ENCODE data around the gene GNAI3. TPM values are rescaled to one million over a fixed set of nuclear protein-coding genes. Genes with fewer than 3 reads are reported as not detected.

Gene GNAI3
- polyA plus RNA-seq, 2 donors, result 3.5 to 6.8 TPM

- Histone ChIP-seq H3K9me3 (ENCODE audit: control insufficient read depth in 2 of 2, insufficient read depth in 1 of 2, low read depth in 1 of 2, low read length in 1 of 2) (no peaks in the 10 kb centered on the region), H3K27ac (ENCODE audit: low read depth in 2 of 2, low read length in 1 of 2) (peak overlapping the region in 1 of 2 donors; percentile 14), H3K27me3 (ENCODE audit: control insufficient read depth in 1 of 2, insufficient read depth in 2 of 2, low read length in 2 of 2) (no peaks in the 10 kb centered on the region), H3K4me3 (ENCODE audit: low read depth in 1 of 2, low read length in 2 of 2) (no peak overlapping the region), H3K36me3 (ENCODE audit: control insufficient read depth in 2 of 2, insufficient read depth in 2 of 2, low read length in 1 of 2) (no peaks in the 10 kb centered on the region), H3K4me1 (ENCODE audit: control insufficient read depth in 2 of 2, insufficient read depth in 2 of 2, low read length in 1 of 2) (peaks cover 0 to 5% of the 10 kb centered on the region in 2 donors)
- WGBS, 2 donors, result 13 to 21% methylated on average over 12 of the region's 12 CpGs
These were observed 15.9 kb upstream of the GNAI3 start for GRCh38 chr1:109532365-109533136.

GRCh38 chr1:109534307-109534858 lies 14.0 kb upstream of the GNAI3 start:
- WGBS, 2 donors, result 75 to 87% methylated on average over 1 of the region's 1 CpG
- H3K27ac ChIP-seq (ENCODE audit: low read depth in 2 of 2, low read length in 1 of 2), result no peak overlapping the region

DNA sequence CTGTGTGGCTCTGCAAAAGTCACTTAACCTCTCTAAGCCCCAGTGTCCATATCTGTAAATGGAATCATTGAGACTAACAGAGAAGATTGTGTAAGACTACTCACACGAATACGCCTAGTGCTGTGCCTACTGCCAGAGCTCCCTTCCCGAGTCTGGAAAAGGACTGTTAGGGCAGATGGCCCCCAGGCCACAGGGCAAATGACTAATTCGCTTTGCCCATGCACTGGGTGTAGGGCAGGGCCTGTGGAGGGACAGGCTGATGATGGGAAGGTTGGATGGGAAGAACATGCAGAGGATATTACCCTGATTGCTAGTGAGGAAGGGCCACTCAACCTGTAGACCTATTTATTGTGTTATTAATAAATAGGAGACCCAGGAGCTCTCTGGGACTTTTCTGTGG lies 12.9 kb upstream of the GNAI3 start:
- H3K27me3 ChIP-seq (ENCODE audit: control insufficient read depth in 1 of 2, insufficient read depth in 2 of 2, low read length in 2 of 2), result no peaks in the 10 kb centered on the region
- H3K9me3 ChIP-seq (ENCODE audit: control insufficient read depth in 2 of 2, insufficient read depth in 1 of 2, low read depth in 1 of 2, low read length in 1 of 2), result no peaks in the 10 kb centered on the region
- H3K36me3 ChIP-seq (ENCODE audit: control insufficient read depth in 2 of 2, insufficient read depth in 2 of 2, low read length in 1 of 2), result no peaks in the 10 kb centered on the region
- H3K4me3 ChIP-seq (ENCODE audit: low read depth in 1 of 2, low read length in 2 of 2), result no peak overlapping the region
- H3K27ac ChIP-seq (ENCODE audit: low read depth in 2 of 2, low read length in 1 of 2), result no peak overlapping the region
- 60 to 65% methylated on average over 4 of the region's 4 CpGs for WGBS, 2 donors
- H3K4me1 ChIP-seq (ENCODE audit: control insufficient read depth in 2 of 2, insufficient read depth in 2 of 2, low read length in 1 of 2), result peaks cover 0 to 5% of the 10 kb centered on the region in 2 donors

More at GRCh38 chr1:109534307-109534858, 14.0 kb upstream of the GNAI3 start:
- Histone ChIP-seq H3K27me3 (ENCODE audit: control insufficient read depth in 1 of 2, insufficient read depth in 2 of 2, low read length in 2 of 2) (no peaks in the 10 kb centered on the region), H3K36me3 (ENCODE audit: control insufficient read depth in 2 of 2, insufficient read depth in 2 of 2, low read length in 1 of 2) (no peaks in the 10 kb centered on the region), H3K9me3 (ENCODE audit: control insufficient read depth in 2 of 2, insufficient read depth in 1 of 2, low read depth in 1 of 2, low read length in 1 of 2) (no peaks in the 10 kb centered on the region), H3K4me1 (ENCODE audit: control insufficient read depth in 2 of 2, insufficient read depth in 2 of 2, low read length in 1 of 2) (peaks cover 0 to 5% of the 10 kb centered on the region in 2 donors), H3K4me3 (ENCODE audit: low read depth in 1 of 2, low read length in 2 of 2) (no peak overlapping the region)

GRCh38 chr1:109535971-109536491 lies 12.4 kb upstream of the GNAI3 start:
- WGBS, 2 donors, result 61 to 68% methylated on average over 5 of the region's 5 CpGs
- H3K27ac ChIP-seq (ENCODE audit: low read depth in 2 of 2, low read length in 1 of 2), result no peak overlapping the region
- H3K4me3 ChIP-seq (ENCODE audit: low read depth in 1 of 2, low read length in 2 of 2), result no peak overlapping the region
- no peaks in the 10 kb centered on the region for H3K36me3 ChIP-seq (ENCODE audit: control insufficient read depth in 2 of 2, insufficient read depth in 2 of 2, low read length in 1 of 2)
- H3K9me3 ChIP-seq (ENCODE audit: control insufficient read depth in 2 of 2, insufficient read depth in 1 of 2, low read depth in 1 of 2, low read length in 1 of 2), result no peaks in the 10 kb centered on the region
- no peaks in the 10 kb centered on the region for H3K27me3 ChIP-seq (ENCODE audit: control insufficient read depth in 1 of 2, insufficient read depth in 2 of 2, low read length in 2 of 2)
- peaks cover 0 to 5% of the 10 kb centered on the region in 2 donors for H3K4me1 ChIP-seq (ENCODE audit: control insufficient read depth in 2 of 2, insufficient read depth in 2 of 2, low read length in 1 of 2)

DNA sequence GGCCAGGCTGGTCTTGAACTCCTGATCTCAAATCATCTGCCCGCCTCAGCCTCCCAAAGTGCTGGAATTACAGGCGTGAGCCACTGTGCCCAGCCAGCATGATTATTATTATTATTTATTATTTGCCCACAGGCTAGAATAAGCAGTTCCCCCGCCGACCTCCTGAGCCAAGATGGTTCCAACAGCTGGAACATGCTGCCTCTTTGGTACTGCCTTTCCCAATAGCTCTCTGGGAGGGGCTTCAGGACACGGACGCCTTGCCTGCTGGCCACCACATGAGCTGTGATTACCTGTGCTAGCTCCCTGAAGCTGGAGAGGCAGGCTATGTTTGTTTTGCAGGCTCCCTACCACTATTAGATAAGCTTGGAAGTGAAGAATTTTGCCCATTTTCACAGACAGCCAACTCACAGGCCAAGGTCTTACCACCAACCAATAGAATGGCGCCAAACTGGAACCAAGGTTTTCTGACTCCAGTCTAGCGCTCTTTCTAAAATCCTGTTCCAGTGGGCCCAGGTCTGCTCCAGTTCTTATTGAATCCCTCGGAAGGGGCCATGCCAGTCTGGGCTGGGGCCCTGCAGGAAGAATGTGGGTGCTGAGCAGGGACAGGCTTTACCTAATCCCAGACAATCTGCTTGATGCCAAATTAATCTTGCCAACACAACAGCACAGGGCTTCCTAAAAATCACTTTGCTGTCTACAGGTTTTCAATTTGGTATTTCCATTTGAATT lies 10.8 kb upstream of the GNAI3 start:
- Histone ChIP-seq H3K4me3 (ENCODE audit: low read depth in 1 of 2, low read length in 2 of 2) (no peak overlapping the region), H3K27ac (ENCODE audit: low read depth in 2 of 2, low read length in 1 of 2) (no peak overlapping the region), H3K36me3 (ENCODE audit: control insufficient read depth in 2 of 2, insufficient read depth in 2 of 2, low read length in 1 of 2) (no peaks in the 10 kb centered on the region), H3K9me3 (ENCODE audit: control insufficient read depth in 2 of 2, insufficient read depth in 1 of 2, low read depth in 1 of 2, low read length in 1 of 2) (no peaks in the 10 kb centered on the region), H3K4me1 (ENCODE audit: control insufficient read depth in 2 of 2, insufficient read depth in 2 of 2, low read length in 1 of 2) (peaks cover 0 to 2% of the 10 kb centered on the region in 2 donors), H3K27me3 (ENCODE audit: control insufficient read depth in 1 of 2, insufficient read depth in 2 of 2, low read length in 2 of 2) (no peaks in the 10 kb centered on the region)
- WGBS, 2 donors, result 83 to 87% methylated on average over 9 of the region's 9 CpGs

GRCh38 chr1:109538827-109539555 lies 9.4 kb upstream of the GNAI3 start:
- no peaks in the 10 kb centered on the region for H3K36me3 ChIP-seq (ENCODE audit: control insufficient read depth in 2 of 2, insufficient read depth in 2 of 2, low read length in 1 of 2)
- no peak overlapping the region for H3K27ac ChIP-seq (ENCODE audit: low read depth in 2 of 2, low read length in 1 of 2)
- H3K27me3 ChIP-seq (ENCODE audit: control insufficient read depth in 1 of 2, insufficient read depth in 2 of 2, low read length in 2 of 2), result no peaks in the 10 kb centered on the region
- H3K4me3 ChIP-seq (ENCODE audit: low read depth in 1 of 2, low read length in 2 of 2), result no peak overlapping the region
- 92 to 93% methylated on average over 9 of the region's 9 CpGs for WGBS, 2 donors
- no peaks in the 10 kb centered on the region for H3K9me3 ChIP-seq (ENCODE audit: control insufficient read depth in 2 of 2, insufficient read depth in 1 of 2, low read depth in 1 of 2, low read length in 1 of 2)
- no peaks in the 10 kb centered on the region for H3K4me1 ChIP-seq (ENCODE audit: control insufficient read depth in 2 of 2, insufficient read depth in 2 of 2, low read length in 1 of 2)

- Histone ChIP-seq H3K27me3 (ENCODE audit: control insufficient read depth in 1 of 2, insufficient read depth in 2 of 2, low read length in 2 of 2) (no peaks in the 10 kb centered on the region), H3K4me3 (ENCODE audit: low read depth in 1 of 2, low read length in 2 of 2) (no peak within 1 kb of the TSS), H3K4me1 (ENCODE audit: control insufficient read depth in 2 of 2, insufficient read depth in 2 of 2, low read length in 1 of 2) (no peaks in the 10 kb centered on the region), H3K9me3 (ENCODE audit: control insufficient read depth in 2 of 2, insufficient read depth in 1 of 2, low read depth in 1 of 2, low read length in 1 of 2) (no peaks in the 10 kb centered on the region), H3K36me3 (ENCODE audit: control insufficient read depth in 2 of 2, insufficient read depth in 2 of 2, low read length in 1 of 2) (no peaks in the 10 kb centered on the region), H3K27ac (ENCODE audit: low read depth in 2 of 2, low read length in 1 of 2) (no peak within 1 kb of the TSS)
- WGBS, 2 donors, result 56 to 67% methylated on average over 7 of the region's 7 CpGs
These were observed 8.7 kb upstream of the GNAI3 start, which contains the start of gene GPR61 for GRCh38 chr1:109539676-109540075. GPR61 (plus strand) TSS chr1:109539872; CDS start chr1:109543023, 3,151 bp downstream.

DNA sequence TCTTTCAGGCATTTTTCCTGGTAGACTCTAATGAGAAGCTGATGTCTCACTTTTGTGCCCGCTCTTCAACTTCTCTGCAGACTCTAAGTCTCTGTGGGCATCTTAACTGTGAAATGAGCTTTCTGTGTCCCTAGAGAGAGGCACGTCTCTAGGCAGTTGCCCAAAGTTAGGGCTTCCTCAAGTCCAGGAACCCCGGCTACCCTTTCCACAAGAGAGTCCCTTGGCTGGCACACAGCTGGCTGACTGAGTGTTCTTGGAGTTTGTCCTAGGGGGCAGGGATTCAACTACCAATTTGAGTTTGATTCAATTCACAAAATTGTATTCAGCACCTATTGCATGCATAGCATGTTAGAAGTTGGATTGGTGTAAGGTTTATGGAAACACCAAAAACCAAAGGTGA lies 7.3 kb upstream of the GNAI3 start:
- Histone ChIP-seq H3K4me1 (ENCODE audit: control insufficient read depth in 2 of 2, insufficient read depth in 2 of 2, low read length in 1 of 2) (no peaks in the 10 kb centered on the region), H3K4me3 (ENCODE audit: low read depth in 1 of 2, low read length in 2 of 2) (no peak overlapping the region), H3K36me3 (ENCODE audit: control insufficient read depth in 2 of 2, insufficient read depth in 2 of 2, low read length in 1 of 2) (no peaks in the 10 kb centered on the region), H3K9me3 (ENCODE audit: control insufficient read depth in 2 of 2, insufficient read depth in 1 of 2, low read depth in 1 of 2, low read length in 1 of 2) (no peaks in the 10 kb centered on the region), H3K27me3 (ENCODE audit: control insufficient read depth in 1 of 2, insufficient read depth in 2 of 2, low read length in 2 of 2) (no peaks in the 10 kb centered on the region), H3K27ac (ENCODE audit: low read depth in 2 of 2, low read length in 1 of 2) (no peak overlapping the region)
- 79 to 80% methylated on average over 3 of the region's 3 CpGs for WGBS, 2 donors

GRCh38 chr1:109542657-109543056 lies 5.8 kb upstream of the GNAI3 start:
- 85 to 89% methylated on average over 10 of the region's 10 CpGs for WGBS, 2 donors
- H3K4me1 ChIP-seq (ENCODE audit: control insufficient read depth in 2 of 2, insufficient read depth in 2 of 2, low read length in 1 of 2), result no peaks in the 10 kb centered on the region
- no peaks in the 10 kb centered on the region for H3K9me3 ChIP-seq (ENCODE audit: control insufficient read depth in 2 of 2, insufficient read depth in 1 of 2, low read depth in 1 of 2, low read length in 1 of 2)
- no peaks in the 10 kb centered on the region for H3K36me3 ChIP-seq (ENCODE audit: control insufficient read depth in 2 of 2, insufficient read depth in 2 of 2, low read length in 1 of 2)
- no peak overlapping the region for H3K4me3 ChIP-seq (ENCODE audit: low read depth in 1 of 2, low read length in 2 of 2)
- no peak overlapping the region for H3K27ac ChIP-seq (ENCODE audit: low read depth in 2 of 2, low read length in 1 of 2)
- no peaks in the 10 kb centered on the region for H3K27me3 ChIP-seq (ENCODE audit: control insufficient read depth in 1 of 2, insufficient read depth in 2 of 2, low read length in 2 of 2)

Data from esophagus (tissue), 2 donors.